Muscle layer of colon (tissue), 2 donors: ENCODE data around the gene TMEM209.
"Not testable (repeated sequence)": the region's sequence is repeated elsewhere in the genome, so short reads cannot be mapped to it uniquely, and the experiment has no call there.

ENCODE experiments used
- H3K27ac ChIP-seq: one replicate; pipeline ENCODE4 v1.7.0; 2013; ENCODE audit warnings: low read depth, mild to moderate bottlenecking, low read length, moderate library complexity
- H3K27me3 ChIP-seq, 2 donors: one replicate each; pipeline ENCODE4 v1.7.0; 2013; ENCODE audit warnings: low read length in 2 of 2, mild to moderate bottlenecking in 2 of 2; ENCODE audit not compliant: insufficient read depth in 2 of 2, control insufficient read depth in 1 of 2
- H3K36me3 ChIP-seq: one replicate; pipeline ENCODE4 v1.7.0; 2013; ENCODE audit warnings: mild to moderate bottlenecking, low read length; ENCODE audit not compliant: insufficient read depth
- H3K4me1 ChIP-seq: one replicate; pipeline ENCODE4 v1.7.0; 2013; ENCODE audit warnings: mild to moderate bottlenecking, low read length; ENCODE audit not compliant: insufficient read depth
- H3K4me3 ChIP-seq, 2 donors: one replicate each; pipeline ENCODE4 v1.7.0; 2013; ENCODE audit warnings: low read length in 2 of 2, low read depth in 1 of 2, mild to moderate bottlenecking in 1 of 2, moderate library complexity in 1 of 2
- H3K9ac ChIP-seq: one replicate; pipeline ENCODE4 v1.7.0; 2013; ENCODE audit warnings: low read length
- H3K9me3 ChIP-seq: one replicate; pipeline ENCODE4 v1.7.0; 2013; ENCODE audit warnings: mild to moderate bottlenecking, low read length
- donor health status: abdominal sarcoma.
- donor health status: Adenocarcinoma of cecum.

TMEM209 gene

DNA sequence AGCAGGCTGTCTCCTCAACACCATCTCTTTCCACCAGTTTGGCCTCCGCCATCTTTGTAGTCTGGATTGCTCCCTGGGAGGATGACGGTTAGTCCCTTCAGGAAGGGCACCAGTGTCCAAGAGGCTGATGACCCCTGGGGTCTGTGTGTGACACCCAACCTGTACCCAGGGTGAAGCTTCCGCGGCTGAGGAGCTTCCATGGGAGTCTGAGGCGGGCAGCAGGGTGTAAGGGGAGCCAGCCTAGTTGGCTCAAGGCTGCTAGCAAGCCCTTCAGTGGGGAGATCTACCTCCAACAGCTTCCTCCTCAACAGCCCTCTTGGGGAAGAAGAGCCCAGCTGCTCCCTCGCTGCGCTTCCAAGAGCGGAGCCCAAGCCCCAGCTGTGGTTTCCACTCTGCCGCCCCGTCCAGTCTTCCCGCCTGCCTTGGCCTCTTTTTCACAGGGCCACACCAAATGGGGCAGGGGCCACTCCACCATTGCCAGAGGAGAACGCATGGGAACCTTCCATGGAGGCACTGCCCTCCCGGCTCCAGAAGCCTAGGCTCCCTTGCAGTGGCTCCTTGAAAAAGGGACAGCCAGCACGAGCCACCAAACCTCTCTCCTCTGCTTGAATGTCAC, 57.4 kb downstream of the TMEM209 start:
- Histone ChIP-seq H3K27me3 (no peaks in the 10 kb centered on the region), H3K4me3 (no peak overlapping the region), H3K9me3 (no peaks in the 10 kb centered on the region), H3K9ac (no peak overlapping the region), H3K4me1 (no peaks in the 10 kb centered on the region), H3K36me3 (no peaks in the 10 kb centered on the region), H3K27ac (no peak overlapping the region)

DNA sequence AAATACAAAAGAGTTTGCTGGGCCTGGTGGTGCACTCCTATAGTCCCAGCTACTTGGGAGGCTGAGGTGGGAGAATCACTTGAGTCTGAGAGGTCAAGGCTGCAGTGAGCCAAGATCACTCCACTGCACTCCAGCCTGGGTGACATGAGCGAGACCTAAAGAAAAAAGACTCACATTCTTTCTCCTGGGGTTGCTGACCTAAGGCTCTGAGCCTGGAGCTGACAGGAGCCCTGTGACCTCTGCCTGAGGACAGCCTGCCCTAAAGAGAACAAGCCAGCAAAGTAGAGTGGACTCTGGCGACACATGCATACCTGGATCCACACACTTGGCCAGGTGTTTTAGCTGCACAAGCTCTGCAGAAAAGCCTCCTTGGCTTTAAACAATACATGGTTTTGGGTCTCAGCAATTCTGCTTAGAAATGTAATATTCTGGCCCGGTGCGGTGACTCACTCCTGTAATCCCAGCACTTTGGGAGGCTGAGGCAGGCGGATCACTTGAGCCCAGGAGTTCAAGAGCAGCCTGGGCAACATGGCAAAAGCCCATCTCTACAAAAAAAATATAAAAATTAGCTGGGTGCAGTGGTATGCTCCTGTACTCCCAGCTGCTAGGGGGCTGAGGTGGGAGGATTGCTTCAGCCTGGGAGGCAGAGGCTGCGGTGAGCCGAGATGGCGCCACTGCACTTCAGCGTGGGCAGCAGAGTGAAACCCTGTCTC, 58.4 kb downstream of the TMEM209 start:
- no peaks in the 10 kb centered on the region for H3K9me3 ChIP-seq
- no peak overlapping the region for H3K9ac ChIP-seq
- peaks cover 5% of the 10 kb centered on the region for H3K4me1 ChIP-seq
- no peak overlapping the region for H3K27ac ChIP-seq
- H3K36me3 ChIP-seq = no peaks in the 10 kb centered on the region
- no peak overlapping the region for H3K4me3 ChIP-seq
- no peaks in the 10 kb centered on the region for H3K27me3 ChIP-seq

DNA sequence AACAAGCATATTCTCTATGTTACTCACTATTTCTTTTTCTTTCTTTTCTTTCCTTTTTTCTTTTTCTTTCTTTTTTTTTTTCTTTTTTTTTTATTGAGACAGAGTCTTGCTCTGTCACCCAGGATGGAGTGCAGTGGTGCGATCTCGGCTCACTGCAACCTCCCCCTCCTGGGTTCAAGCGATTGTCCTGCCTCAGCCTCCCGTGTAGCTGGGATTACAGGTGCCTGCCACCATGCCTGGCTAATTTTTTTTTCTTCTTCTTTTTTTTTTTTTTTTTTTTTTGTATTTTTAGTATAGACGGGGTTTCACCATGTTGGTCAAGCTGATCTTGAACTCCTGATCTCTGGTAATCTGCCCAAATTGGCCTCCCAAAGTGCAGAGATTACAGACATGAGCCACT, 59.1 kb downstream of the TMEM209 start:
- H3K27me3 ChIP-seq, H3K4me1 ChIP-seq, H3K9me3 ChIP-seq, H3K4me3 ChIP-seq, H3K36me3 ChIP-seq, H3K9ac ChIP-seq, H3K27ac ChIP-seq: not testable (repeated sequence)

DNA sequence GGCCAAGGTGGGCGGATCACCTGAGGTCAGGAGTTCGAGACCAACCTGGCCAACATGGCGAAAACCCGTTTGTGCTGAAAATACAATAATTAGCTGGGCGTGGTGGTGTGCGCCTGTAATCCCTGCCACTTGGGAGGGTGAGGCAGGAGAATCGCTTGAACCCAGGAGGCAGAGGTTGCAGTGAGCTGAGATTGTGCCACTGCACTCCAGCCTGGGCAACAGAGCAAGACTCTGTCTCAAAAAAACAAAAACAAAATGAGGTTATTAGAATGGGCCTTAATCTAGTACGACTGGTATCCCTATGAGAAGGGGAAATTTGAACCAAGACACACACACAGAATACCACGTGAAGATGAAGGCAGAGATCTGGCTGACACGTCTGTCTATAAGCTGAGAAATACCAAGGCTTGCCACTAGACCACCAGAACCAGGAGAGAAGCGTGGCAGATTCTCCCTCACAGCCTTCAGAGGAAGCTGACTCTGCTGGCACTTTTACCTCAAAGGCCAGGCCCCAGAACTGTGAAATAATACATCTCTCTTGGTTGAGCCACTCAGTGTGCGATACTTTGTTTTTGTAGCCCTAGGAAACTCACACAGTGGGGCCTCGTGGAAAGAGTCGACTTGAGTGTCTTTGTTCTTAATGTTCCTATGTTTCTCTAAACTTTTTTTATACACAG, 59.6 kb downstream of the TMEM209 start:
- no peak overlapping the region for H3K27ac ChIP-seq
- no peaks in the 10 kb centered on the region for H3K9me3 ChIP-seq
- H3K36me3 ChIP-seq = no peaks in the 10 kb centered on the region
- no peak overlapping the region for H3K4me3 ChIP-seq
- H3K4me1 ChIP-seq = peaks cover 7% of the 10 kb centered on the region
- no peak overlapping the region for H3K9ac ChIP-seq
- H3K27me3 ChIP-seq = no peaks in the 10 kb centered on the region

DNA sequence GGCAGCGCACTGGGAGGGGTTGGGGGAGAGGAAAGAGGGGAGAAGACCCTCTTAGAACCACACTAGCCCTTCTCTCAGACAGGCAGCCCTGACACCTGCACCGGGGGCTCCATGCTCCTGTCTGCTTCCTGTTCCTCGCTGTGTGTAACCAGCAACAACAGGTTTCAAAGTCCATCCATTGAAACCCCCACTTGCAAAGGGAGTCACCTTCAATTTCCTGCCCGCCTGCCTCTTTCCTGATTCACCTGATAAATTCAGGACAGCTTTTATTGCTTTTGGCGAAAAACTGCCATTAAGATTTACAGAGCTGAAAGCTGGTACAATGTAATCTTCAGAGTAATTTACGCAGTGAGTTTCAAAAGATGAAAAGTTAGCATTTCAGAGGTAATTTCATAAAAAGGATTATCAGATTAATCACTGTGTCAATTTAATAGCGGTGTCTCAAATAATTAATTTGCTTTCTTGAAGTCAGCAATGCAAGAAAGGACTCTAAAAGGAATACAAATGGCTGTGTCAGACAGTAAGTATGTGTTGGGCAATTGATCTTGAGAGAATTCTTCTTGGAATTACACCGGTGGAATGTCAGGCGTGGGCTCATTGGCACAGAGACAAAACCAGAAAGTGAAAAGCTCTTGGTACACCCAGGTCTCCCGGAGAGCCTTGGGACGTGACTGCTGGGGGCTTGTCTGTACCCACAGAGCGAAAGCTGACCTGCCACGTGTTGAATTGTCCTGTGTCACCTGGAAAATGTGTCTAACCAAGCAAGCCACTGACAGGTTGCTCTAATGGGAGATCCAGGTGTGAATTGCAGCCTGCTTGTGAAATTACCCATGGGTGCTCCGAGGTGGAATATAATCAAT, 60.7 kb downstream of the TMEM209 start:
- H3K4me1 ChIP-seq = peaks cover 7% of the 10 kb centered on the region
- H3K4me3 ChIP-seq = no peak overlapping the region
- H3K9me3 ChIP-seq = no peaks in the 10 kb centered on the region
- H3K27me3 ChIP-seq = no peaks in the 10 kb centered on the region
- no peak overlapping the region for H3K27ac ChIP-seq
- H3K36me3 ChIP-seq = no peaks in the 10 kb centered on the region
- H3K9ac ChIP-seq = no peak overlapping the region

DNA sequence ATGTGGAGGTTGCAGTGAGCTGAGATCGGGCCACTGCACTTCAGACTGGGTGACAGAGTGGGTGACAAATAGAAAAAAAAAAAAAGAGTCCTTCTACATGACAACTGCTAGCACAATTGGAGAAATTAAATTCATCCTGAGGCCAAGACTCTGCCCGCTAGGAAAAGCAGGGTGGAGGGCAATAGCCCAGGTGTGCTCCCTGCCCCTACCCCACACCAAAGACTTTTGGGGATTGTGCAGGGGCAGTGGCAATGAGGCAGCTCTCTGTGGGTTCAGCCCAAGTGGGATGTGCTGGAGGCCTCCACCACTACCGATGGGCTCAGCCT, 61.3 kb downstream of the TMEM209 start:
- Histone ChIP-seq H3K4me1 (peaks cover 7% of the 10 kb centered on the region), H3K27me3 (no peaks in the 10 kb centered on the region), H3K27ac (no peak overlapping the region)

DNA sequence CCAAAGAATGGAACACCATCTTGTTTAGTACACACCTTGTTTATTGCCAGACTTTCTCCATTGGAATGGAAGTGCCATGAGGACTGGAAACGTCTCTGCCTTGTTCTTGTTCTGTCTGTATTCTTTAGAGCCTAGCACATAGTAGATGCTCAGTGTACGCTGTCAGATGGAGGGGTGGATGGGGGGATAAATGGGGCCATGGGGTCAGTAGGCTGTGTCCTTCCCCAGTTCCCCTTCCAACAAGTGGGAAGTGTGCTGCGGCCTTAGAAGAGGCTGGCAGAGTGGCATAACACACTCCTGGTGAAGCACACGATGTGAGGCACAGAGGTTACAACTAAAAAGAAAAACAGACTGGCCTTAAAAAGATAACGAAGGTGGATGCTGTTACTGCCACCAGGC, 61.9 kb downstream of the TMEM209 start:
- Histone ChIP-seq H3K9ac (no peak overlapping the region), H3K27me3 (no peaks in the 10 kb centered on the region), H3K27ac (no peak overlapping the region), H3K4me3 (no peak overlapping the region), H3K36me3 (no peaks in the 10 kb centered on the region), H3K9me3 (no peaks in the 10 kb centered on the region), H3K4me1 (peaks cover 7% of the 10 kb centered on the region)

More for the DNA sequence above, 61.3 kb downstream of the TMEM209 start:
- no peaks in the 10 kb centered on the region for H3K36me3 ChIP-seq
- H3K9me3 ChIP-seq = no peaks in the 10 kb centered on the region
- no peak overlapping the region for H3K9ac ChIP-seq
- H3K4me3 ChIP-seq = no peak overlapping the region

DNA sequence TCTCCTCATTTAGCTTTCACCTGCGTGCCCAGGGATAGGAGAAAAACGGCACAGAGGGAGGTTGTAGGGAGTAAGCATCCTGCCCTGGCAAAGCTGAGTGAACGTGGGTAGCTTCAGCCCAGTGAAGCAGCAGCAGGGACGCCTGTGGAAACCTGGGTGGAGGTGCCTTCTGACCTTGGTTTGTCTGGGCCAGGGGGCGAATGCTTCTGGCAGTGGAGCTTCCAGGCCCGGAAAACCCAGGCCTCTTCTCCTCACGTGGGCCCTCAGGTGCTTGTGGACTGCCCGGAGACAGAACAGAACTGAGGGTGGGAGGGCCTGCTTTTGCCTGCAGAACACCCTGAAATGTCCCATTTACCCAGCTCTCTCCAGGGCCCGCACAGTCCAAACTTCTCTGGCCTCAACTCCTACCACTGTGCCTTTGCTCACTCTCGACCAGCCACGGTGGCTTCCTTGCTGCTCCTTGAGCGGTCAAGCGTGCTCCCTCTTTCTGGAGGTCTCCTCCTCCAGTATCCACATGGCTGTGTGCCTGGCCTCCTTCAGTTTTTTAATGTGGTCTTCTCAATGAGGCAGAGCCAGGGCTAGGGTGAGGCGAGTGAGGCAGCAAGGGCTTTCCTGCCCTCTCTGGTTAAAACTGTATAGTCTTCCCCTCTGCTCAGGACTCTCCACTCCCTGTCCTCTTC, 62.4 kb downstream of the TMEM209 start:
- peaks cover 7% of the 10 kb centered on the region for H3K4me1 ChIP-seq
- peaks cover 1% of the 10 kb centered on the region for H3K36me3 ChIP-seq
- H3K27ac ChIP-seq = no peak overlapping the region

DNA sequence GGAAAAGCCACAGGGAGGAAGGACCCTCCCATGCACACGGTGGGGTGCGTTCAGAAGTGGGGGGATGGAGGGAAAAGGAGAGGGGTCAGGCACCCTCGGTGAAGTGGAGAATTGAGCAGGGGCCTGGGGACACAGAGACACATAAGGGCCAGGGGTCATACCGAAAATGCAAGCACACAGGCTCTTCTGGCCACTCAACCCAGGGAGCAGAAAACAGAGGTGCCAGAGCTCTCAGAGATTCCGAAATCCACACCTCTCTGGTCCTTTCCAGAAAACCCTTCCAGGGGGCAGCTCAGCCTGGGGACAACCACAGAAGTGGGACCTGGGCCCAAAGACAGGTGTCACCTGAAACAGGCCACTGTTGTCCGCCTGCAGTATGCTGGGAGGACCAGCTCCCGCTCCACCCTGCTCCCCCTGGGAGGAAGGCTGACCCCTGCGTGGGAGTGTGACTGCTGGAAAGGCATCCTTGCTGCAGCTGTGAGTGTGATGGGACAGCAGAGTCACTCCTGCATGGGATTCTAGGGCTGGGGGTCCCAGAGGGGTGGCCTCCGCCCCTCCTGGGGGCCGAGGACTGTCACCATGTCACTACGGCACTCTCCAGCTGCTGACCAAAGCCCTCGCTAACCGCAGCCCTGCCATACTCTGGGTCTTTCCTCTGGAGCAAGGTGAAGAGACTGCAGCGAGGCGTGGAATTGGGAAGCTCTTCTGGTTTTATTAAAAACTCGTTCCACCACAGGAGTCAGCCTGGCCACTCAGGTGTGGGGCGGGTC, 63.1 kb downstream of the TMEM209 start:
- H3K27ac ChIP-seq = peak overlapping the region; percentile 85
- H3K9ac ChIP-seq = peak overlapping the region; percentile 53
- peaks cover 9% of the 10 kb centered on the region for H3K36me3 ChIP-seq
- H3K27me3 ChIP-seq = no peaks in the 10 kb centered on the region
- H3K4me3 ChIP-seq = peak overlapping the region; percentile 62 to 90
- H3K4me1 ChIP-seq = peaks cover 7% of the 10 kb centered on the region
- H3K9me3 ChIP-seq = no peaks in the 10 kb centered on the region

More for the DNA sequence above, 62.4 kb downstream of the TMEM209 start:
- Histone ChIP-seq H3K9ac (no peak overlapping the region), H3K27me3 (no peaks in the 10 kb centered on the region), H3K4me3 (no peak overlapping the region), H3K9me3 (no peaks in the 10 kb centered on the region)

DNA sequence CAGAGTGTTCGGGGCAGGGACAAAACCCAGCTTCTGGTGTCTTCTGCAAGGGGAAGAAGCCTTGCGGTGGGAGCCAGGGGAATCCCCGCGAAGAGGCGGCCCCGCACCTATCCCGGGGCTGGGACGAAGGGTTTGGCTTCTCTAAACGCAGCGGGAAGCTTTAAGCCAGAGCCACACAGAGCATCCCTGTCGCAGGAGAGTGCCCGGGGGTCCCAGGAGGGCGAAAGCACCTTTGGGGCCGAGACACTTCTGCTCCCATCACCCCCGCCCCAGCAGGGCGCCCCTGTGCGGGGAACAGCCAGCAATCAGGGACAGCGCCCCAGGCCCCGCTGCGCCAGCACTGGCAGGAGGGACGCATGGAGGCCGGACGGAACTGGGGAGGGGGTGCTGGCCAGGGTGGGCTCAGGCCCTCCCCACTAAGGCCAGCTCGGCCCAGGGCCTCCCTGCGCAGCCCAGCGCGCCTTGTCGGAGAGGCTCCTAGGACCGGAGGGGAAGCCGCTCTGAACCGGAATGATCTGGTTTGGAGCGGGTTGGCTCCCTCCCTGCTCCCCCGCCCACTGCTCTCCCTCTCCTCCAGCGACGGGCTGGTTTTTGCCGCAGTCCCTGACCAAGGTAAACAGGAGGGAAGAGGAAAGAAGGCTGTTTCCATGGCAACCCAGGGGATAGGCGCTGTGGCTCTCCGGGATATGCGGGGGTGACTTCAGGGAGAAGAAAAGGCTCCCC, 63.9 kb downstream of the TMEM209 start:
- H3K27ac ChIP-seq = peak overlapping the region; percentile 85
- peak overlapping the region; percentile 53 for H3K9ac ChIP-seq
- H3K4me1 ChIP-seq = peaks cover 7% of the 10 kb centered on the region
- peaks cover 12% of the 10 kb centered on the region for H3K36me3 ChIP-seq
- H3K27me3 ChIP-seq = no peaks in the 10 kb centered on the region
- no peaks in the 10 kb centered on the region for H3K9me3 ChIP-seq
- H3K4me3 ChIP-seq = peak overlapping the region; percentile 62 to 90
